ENCODE results near the gene FLT4.
A peak's percentile ranks its signal among the peaks of the same experiment; 100 is the strongest.

DNA sequence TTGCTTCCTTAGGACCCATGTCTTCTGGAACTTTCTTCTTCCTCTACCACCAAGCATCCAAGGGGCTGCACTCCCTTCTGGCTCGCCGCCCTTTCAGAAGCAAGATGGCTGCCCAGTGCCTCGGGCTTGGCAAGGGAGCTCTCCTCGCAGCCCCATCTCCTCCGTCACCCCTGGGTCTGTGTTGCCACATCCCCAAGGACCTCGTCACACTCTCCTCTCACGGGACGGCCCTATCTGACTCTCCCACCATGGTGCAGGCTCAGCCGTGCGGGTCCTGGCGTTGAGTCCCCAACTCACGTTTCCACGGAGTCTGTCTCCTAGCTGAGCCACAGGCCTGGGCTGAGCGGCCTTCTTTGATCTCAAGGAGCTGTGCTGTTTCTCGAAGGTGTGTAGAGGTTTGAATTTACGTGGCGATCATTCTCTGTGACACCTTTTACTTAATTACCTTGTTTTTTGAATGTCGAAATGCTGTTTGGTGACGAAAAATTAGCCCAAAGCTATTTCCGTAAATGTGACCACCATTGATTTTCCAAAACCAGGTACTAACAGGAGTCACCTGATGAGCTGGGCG, 43.1 kb downstream of the FLT4 start:
- no peak for TF ChIP-seq POLR2A (IDR thresholded peaks at IDR 0.05)
- TF ChIP-seq, protein P1, sequence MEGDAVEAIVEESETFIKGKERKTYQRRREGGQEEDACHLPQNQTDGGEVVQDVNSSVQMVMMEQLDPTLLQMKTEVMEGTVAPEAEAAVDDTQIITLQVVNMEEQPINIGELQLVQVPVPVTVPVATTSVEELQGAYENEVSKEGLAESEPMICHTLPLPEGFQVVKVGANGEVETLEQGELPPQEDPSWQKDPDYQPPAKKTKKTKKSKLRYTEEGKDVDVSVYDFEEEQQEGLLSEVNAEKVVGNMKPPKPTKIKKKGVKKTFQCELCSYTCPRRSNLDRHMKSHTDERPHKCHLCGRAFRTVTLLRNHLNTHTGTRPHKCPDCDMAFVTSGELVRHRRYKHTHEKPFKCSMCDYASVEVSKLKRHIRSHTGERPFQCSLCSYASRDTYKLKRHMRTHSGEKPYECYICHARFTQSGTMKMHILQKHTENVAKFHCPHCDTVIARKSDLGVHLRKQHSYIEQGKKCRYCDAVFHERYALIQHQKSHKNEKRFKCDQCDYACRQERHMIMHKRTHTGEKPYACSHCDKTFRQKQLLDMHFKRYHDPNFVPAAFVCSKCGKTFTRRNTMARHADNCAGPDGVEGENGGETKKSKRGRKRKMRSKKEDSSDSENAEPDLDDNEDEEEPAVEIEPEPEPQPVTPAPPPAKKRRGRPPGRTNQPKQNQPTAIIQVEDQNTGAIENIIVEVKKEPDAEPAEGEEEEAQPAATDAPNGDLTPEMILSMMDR (IDR thresholded peaks at IDR 0.05), result peak in 1 of 6 experiments; percentile 4
